Keratinocyte (primary cell): ENCODE results near the gene MAPRE3. TPM values are rescaled to one million over a fixed set of nuclear protein-coding genes. Genes with fewer than 3 reads are reported as not detected.

Experiments used
- DNase-seq: peaks from one replicate; pipeline ENCODE4 v3.0.0-alpha.2; 2011; ENCODE audit warnings: low read depth, missing footprints, low spot score
- FAIRE-seq: peaks from 2 replicates; lab custom pipeline; 2011; peaks lifted over from hg19 to GRCh38; lab: Jason Lieb, UNC
- H2AFZ ChIP-seq: 2 replicates; pipeline ENCODE4 v1.6.0; 2012; ENCODE audit warnings: low read length, control low read depth, inconsistent platforms; ENCODE audit not compliant: control insufficient read depth
- H3K27ac ChIP-seq: 2 replicates; pipeline ENCODE4 v1.5.1; 2011; ENCODE audit warnings: low read length; ENCODE audit not compliant: control insufficient read depth, insufficient read depth
- H3K27me3 ChIP-seq: 3 replicates; pipeline ENCODE4 v1.6.0; 2011; ENCODE audit warnings: low read length; ENCODE audit not compliant: control insufficient read depth, insufficient read depth; ENCODE audit errors: extremely low read depth
- H3K36me3 ChIP-seq, 2 experiments: 2 replicates in 1 of 2; 3 replicates in 1 of 2; pipeline ENCODE4 v1.5.1; 2011; ENCODE audit warnings: low read length in 2 of 2, mild to moderate bottlenecking in 1 of 2; ENCODE audit not compliant: control insufficient read depth in 2 of 2, insufficient read depth in 2 of 2; ENCODE audit errors: extremely low read depth in 1 of 2
- H3K4me1 ChIP-seq: 3 replicates; pipeline ENCODE4 v1.5.1; 2011; ENCODE audit warnings: low read length; ENCODE audit not compliant: control insufficient read depth, insufficient read depth; ENCODE audit errors: extremely low read depth
- H3K4me2 ChIP-seq: 3 replicates; pipeline ENCODE4 v1.6.0; 2011; ENCODE audit warnings: low read depth, low read length; ENCODE audit not compliant: control insufficient read depth, insufficient read depth; ENCODE audit errors: extremely low read depth
- H3K4me3 ChIP-seq, 3 experiments: fragments of 200-600 bp in 1 of 3; sonication (generic) in 1 of 3; 2 replicates in 2 of 3; 3 replicates in 1 of 3; pipeline ENCODE4 v1.5.1; 2011 to 2016; ENCODE audit warnings: low read length in 3 of 3, mild to moderate bottlenecking in 3 of 3, control low read depth in 2 of 3, inconsistent platforms in 1 of 3, low read depth in 1 of 3, mixed read lengths in 1 of 3, mixed run types in 1 of 3, moderate library complexity in 1 of 3; ENCODE audit not compliant: control insufficient read depth in 2 of 3, insufficient read depth in 2 of 3; ENCODE audit errors: extremely low read depth in 1 of 3
- H3K79me2 ChIP-seq: 2 replicates; pipeline ENCODE4 v1.6.0; 2012; ENCODE audit warnings: low read length; ENCODE audit not compliant: control insufficient read depth, insufficient read depth
- H3K9ac ChIP-seq: 3 replicates; pipeline ENCODE4 v1.6.0; 2011; ENCODE audit warnings: low read length; ENCODE audit not compliant: control insufficient read depth, insufficient read depth; ENCODE audit errors: extremely low read depth
- H3K9me1 ChIP-seq: 3 replicates; pipeline ENCODE4 v1.6.0; 2011; ENCODE audit warnings: low read length; ENCODE audit not compliant: control insufficient read depth, insufficient read depth; ENCODE audit errors: extremely low read depth
- H3K9me3 ChIP-seq: 2 replicates; pipeline ENCODE4 v1.5.1; 2012; ENCODE audit warnings: low read depth, low read length; ENCODE audit not compliant: control insufficient read depth
- H4K20me1 ChIP-seq: 3 replicates; pipeline ENCODE4 v1.6.0; 2011; ENCODE audit warnings: low read length; ENCODE audit not compliant: control insufficient read depth, insufficient read depth; ENCODE audit errors: extremely low read depth
- EZH2 ChIP-seq: IDR thresholded peaks from one replicate; pipeline ENCODE4 v1.6.1; 2012; ENCODE audit warnings: inconsistent platforms, mild to moderate bottlenecking, low read length, moderate library complexity
- dilution Hi-C: fragments of 300-500 bp; cut with MboI; formaldehyde crosslinking; loops from one replicate; pipeline ENCODE4 v1.7.0; 2020; ENCODE audit warnings: low sequenced_read_pairs; ENCODE audit not compliant: extremely low pct_ligation_motif_present
- polyA plus RNA-seq, 5 experiments: library from polyadenylated mRNA; depleted of rRNA in 3 of 5; stranded (reverse) in 3 of 5; stranded (forward) in 1 of 5; unstranded in 1 of 5; fragments of >200 nt; gene quantifications; 1 replicate in 1 of 5; 2 replicates in 3 of 5; 3 replicates in 1 of 5; pipeline versions ENCODE4 v1.2.1 to v1.2.3, GENCODE V29; 2011 to 2012; ENCODE audit warnings: missing spikeins in 2 of 5, low read depth in 1 of 5, low replicate concordance in 1 of 5
- TF ChIP-seq, protein P1 (sequence below), 3 experiments: IDR thresholded peaks in 1 of 3; conservative IDR thresholded peaks in 1 of 3; optimal IDR thresholded peaks in 1 of 3; 2 replicates in 2 of 3; 3 replicates in 1 of 3; pipeline versions ENCODE3 to v1.5.1; 2011; ENCODE audit warnings: low read length in 3 of 3, mild to moderate bottlenecking in 3 of 3, moderate library complexity in 2 of 3, control low read depth in 1 of 3, inconsistent platforms in 1 of 3; ENCODE audit not compliant: insufficient read depth in 2 of 3; ENCODE audit errors: extremely low read depth in 1 of 3

Gene MAPRE3
- polyA plus RNA-seq, 1 donor (not counting 4 experiments of a cell fraction or from before 2014, with no cell fraction given): 12.6 TPM

DNA sequence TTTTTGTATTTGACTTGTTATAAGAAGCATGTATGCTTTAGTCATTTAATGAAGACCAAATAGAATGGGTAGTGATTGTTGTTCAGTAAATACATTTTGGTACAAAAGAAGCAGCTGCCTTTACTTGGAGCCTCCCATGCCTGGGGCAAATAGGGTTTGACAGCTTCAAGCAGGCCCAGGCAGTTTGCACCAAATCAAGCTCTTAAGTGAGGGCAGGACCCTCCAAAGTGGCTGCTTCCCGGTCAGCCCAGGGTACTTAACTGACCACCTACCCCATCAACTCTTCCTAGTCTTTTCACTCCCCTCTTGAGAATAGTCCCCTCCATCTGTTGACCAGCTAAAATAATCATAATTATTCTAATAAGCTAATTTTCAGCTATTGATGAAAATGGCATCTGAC is 5.2 kb downstream of the MAPRE3 start:
- H3K27ac ChIP-seq: no peak overlapping the region
- no peak overlapping the region for H3K4me3 ChIP-seq
- dilution Hi-C loops: no loop called here
- H3K27me3 ChIP-seq: no peaks in the 10 kb centered on the region
- TF ChIP-seq EZH2: no peak
- TF ChIP-seq, protein P1, sequence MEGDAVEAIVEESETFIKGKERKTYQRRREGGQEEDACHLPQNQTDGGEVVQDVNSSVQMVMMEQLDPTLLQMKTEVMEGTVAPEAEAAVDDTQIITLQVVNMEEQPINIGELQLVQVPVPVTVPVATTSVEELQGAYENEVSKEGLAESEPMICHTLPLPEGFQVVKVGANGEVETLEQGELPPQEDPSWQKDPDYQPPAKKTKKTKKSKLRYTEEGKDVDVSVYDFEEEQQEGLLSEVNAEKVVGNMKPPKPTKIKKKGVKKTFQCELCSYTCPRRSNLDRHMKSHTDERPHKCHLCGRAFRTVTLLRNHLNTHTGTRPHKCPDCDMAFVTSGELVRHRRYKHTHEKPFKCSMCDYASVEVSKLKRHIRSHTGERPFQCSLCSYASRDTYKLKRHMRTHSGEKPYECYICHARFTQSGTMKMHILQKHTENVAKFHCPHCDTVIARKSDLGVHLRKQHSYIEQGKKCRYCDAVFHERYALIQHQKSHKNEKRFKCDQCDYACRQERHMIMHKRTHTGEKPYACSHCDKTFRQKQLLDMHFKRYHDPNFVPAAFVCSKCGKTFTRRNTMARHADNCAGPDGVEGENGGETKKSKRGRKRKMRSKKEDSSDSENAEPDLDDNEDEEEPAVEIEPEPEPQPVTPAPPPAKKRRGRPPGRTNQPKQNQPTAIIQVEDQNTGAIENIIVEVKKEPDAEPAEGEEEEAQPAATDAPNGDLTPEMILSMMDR (optimal IDR thresholded peaks at IDR 0.05 in 1 of 3, IDR thresholded peaks at IDR 0.05 in 1 of 3, conservative IDR thresholded peaks at IDR 0.05 in 1 of 3; ENCODE audit: extremely low read depth in 1 of 3, insufficient read depth in 2 of 3, low read length in 3 of 3): no peak
- H3K9ac ChIP-seq: no peak overlapping the region
- H3K4me1 ChIP-seq: peaks cover 27% of the 10 kb centered on the region
- no peaks in the 10 kb centered on the region for H4K20me1 ChIP-seq
- no peaks in the 10 kb centered on the region for H3K9me1 ChIP-seq
- H3K9me3 ChIP-seq: no peaks in the 10 kb centered on the region
- H3K79me2 ChIP-seq: peaks cover 4% of the 10 kb centered on the region
- no peak overlapping the region for H3K4me2 ChIP-seq
- no peaks in the 10 kb centered on the region for H3K36me3 ChIP-seq
- FAIRE-seq (no peak), DNase-seq (no peak)
- no peak overlapping the region for H2AFZ ChIP-seq

DNA sequence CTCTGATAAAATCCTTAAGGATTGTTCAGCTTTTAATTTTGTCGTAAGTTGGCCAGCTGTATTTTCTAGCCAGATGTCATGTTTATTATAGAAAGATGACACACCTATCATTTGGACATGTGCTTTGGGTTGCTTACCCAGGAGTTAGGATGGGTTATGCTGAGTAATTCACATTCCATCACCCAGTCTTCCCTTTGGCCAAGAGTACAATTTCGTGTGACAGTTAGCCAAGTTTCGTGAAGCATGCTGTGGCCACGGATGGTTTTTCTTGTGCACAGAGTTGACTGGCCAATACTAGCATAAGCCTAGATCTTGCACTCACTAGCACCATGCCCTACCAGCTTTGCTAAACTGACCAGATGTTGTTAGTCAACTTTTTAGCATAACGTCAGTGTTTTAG is 5.8 kb downstream of the MAPRE3 start:
- H3K9me1 ChIP-seq: no peaks in the 10 kb centered on the region
- H3K27me3 ChIP-seq: no peaks in the 10 kb centered on the region
- dilution Hi-C loops: no loop called here
- no peak overlapping the region for H2AFZ ChIP-seq
- no peaks in the 10 kb centered on the region for H3K36me3 ChIP-seq
- no peak overlapping the region for H3K27ac ChIP-seq
- no peak overlapping the region for H3K4me2 ChIP-seq
- no peak overlapping the region for H3K4me3 ChIP-seq
- no peaks in the 10 kb centered on the region for H3K9me3 ChIP-seq
- peaks cover 4% of the 10 kb centered on the region for H3K79me2 ChIP-seq
- FAIRE-seq (no peak), DNase-seq (no peak)
- peaks cover 24% of the 10 kb centered on the region for H3K4me1 ChIP-seq
- TF ChIP-seq, protein P1 (optimal IDR thresholded peaks at IDR 0.05 in 1 of 3, IDR thresholded peaks at IDR 0.05 in 1 of 3, conservative IDR thresholded peaks at IDR 0.05 in 1 of 3; ENCODE audit: extremely low read depth in 1 of 3, insufficient read depth in 2 of 3, low read length in 3 of 3): no peak
- TF ChIP-seq EZH2: no peak
- H3K9ac ChIP-seq: no peak overlapping the region
- H4K20me1 ChIP-seq: no peaks in the 10 kb centered on the region
